ENCODE data around the gene FNDC1.

Gene FNDC1

DNA sequence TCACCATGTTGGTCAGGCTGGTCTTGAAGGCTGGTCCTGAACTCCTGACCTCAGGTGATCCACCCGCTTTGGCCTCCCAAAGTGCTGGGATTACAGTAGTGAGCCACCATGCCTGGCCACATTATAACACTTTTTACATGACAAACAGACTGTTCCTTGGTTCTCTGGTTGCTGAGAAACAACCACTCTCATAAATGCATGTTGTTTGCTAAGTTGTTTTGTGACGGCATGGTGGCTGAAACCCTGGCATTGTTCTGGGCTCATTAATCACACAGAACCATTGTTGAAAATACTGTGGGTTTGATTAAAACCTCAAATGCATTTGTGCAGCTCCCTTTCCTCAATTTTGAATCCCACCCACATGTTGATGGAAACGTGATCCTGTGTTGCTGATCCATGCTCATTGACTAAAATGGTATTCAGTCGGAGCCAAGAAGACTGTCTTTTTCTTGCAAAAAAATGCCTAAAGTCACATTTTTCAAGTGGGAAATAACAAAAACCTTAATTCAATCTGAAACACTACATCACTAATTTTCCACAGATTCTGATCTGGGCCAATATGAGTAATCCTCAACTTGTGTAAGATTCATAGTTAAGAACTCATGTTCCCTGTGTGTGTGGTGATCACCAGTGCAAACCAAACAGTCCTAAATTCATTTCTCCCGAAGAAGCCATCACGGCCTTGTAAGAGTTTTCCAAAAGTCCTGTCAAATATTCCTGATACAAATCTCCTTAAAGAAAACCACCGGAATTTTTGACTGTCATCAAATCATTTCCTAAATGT, 132.8 kb downstream of the FNDC1 start:
- no peak for TF ChIP-seq POLR2AphosphoS5 (IDR thresholded peaks at IDR 0.05; ENCODE audit: low read depth, low read length)

DNA sequence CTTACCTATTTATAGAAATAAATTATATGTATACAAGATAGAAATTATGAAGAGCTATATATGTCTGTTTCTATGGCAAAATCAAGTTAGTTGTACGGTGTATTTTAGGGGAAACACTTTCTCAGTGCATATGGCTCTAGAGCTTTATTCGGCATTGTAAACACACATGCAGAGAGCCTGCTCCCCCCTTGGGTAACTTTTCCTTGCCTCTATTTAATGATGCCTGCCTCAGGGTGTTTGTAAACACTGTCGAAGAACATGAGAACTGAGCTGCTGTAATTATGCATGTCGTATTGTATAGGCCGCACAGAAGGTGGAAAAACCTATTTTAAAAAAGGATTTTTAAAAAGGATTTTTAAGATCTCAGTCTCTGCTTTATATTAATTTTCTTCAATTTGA, 133.4 kb downstream of the FNDC1 start:
- TF ChIP-seq SIN3A (IDR thresholded peaks at IDR 0.05; ENCODE audit: borderline replicate concordance, insufficient read depth, low read length) (no peak), TAF1 (IDR thresholded peaks at IDR 0.05; ENCODE audit: borderline replicate concordance, insufficient read depth, low read length) (no peak), POLR2AphosphoS5 (IDR thresholded peaks at IDR 0.05; ENCODE audit: low read depth, low read length) (no peak), FOXP2 (optimal IDR thresholded peaks at IDR 0.05; ENCODE audit: borderline replicate concordance, extremely low read depth, extremely low read length, insufficient read depth) (no peak)
- TF ChIP-seq, protein P1, sequence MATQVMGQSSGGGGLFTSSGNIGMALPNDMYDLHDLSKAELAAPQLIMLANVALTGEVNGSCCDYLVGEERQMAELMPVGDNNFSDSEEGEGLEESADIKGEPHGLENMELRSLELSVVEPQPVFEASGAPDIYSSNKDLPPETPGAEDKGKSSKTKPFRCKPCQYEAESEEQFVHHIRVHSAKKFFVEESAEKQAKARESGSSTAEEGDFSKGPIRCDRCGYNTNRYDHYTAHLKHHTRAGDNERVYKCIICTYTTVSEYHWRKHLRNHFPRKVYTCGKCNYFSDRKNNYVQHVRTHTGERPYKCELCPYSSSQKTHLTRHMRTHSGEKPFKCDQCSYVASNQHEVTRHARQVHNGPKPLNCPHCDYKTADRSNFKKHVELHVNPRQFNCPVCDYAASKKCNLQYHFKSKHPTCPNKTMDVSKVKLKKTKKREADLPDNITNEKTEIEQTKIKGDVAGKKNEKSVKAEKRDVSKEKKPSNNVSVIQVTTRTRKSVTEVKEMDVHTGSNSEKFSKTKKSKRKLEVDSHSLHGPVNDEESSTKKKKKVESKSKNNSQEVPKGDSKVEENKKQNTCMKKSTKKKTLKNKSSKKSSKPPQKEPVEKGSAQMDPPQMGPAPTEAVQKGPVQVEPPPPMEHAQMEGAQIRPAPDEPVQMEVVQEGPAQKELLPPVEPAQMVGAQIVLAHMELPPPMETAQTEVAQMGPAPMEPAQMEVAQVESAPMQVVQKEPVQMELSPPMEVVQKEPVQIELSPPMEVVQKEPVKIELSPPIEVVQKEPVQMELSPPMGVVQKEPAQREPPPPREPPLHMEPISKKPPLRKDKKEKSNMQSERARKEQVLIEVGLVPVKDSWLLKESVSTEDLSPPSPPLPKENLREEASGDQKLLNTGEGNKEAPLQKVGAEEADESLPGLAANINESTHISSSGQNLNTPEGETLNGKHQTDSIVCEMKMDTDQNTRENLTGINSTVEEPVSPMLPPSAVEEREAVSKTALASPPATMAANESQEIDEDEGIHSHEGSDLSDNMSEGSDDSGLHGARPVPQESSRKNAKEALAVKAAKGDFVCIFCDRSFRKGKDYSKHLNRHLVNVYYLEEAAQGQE (IDR thresholded peaks at IDR 0.05; ENCODE audit: insufficient read depth in 1 of 2, low read depth in 2 of 2, low read length in 2 of 2), result no peak

DNA sequence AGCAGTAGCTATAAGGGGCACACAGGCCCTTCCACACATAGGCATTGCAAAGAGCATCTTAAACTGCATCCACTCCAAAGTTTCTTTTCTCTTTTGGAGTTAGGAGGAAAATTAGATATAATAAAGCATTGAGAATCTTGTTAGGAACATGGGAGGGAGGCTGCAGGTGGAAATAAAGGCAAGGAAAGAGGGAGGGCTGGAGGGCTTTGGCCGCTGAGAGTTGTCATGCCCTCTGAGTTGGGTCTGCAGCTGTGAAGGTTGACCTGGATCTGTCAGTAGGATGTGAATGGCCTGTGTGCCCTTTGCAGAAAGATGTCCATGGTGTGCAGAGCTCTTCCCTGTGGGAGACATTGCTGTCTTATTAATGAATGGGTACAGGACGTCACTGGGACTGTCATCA, 134.0 kb downstream of the FNDC1 start:
- TF ChIP-seq SIN3A (IDR thresholded peaks at IDR 0.05; ENCODE audit: borderline replicate concordance, insufficient read depth, low read length), result no peak
- TF ChIP-seq FOXP2 (optimal IDR thresholded peaks at IDR 0.05; ENCODE audit: borderline replicate concordance, extremely low read depth, extremely low read length, insufficient read depth), result no peak
- no peak for TF ChIP-seq POLR2AphosphoS5 (IDR thresholded peaks at IDR 0.05; ENCODE audit: low read depth, low read length)
- TF ChIP-seq, protein P1 (IDR thresholded peaks at IDR 0.05; ENCODE audit: insufficient read depth in 1 of 2, low read depth in 2 of 2, low read length in 2 of 2), result no peak
- no peak for TF ChIP-seq TAF1 (IDR thresholded peaks at IDR 0.05; ENCODE audit: borderline replicate concordance, insufficient read depth, low read length)

DNA sequence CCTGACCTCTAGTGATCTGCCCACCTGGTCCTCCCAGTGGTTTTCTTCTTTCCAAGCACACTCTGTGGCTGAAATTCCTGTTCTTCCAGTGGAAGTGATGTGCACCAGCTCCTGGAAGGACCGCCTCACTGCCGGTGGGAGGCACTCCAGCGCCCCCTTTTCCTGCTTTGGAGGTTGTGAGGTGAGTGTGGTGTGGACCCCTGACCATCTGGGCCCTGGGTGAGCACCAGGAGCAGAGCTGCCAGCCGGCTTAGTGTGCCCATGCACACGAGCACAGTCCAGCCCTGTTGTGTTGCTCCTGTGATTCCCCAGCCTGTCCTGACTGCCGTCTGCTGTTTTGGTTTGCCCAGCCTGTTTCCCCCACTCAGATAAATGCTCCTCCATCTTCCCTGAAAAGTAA, 134.6 kb downstream of the FNDC1 start:
- no peak for TF ChIP-seq POLR2AphosphoS5 (IDR thresholded peaks at IDR 0.05; ENCODE audit: low read depth, low read length)
- TF ChIP-seq, protein P1 (IDR thresholded peaks at IDR 0.05; ENCODE audit: insufficient read depth in 1 of 2, low read depth in 2 of 2, low read length in 2 of 2), result no peak
- TF ChIP-seq FOXP2 (optimal IDR thresholded peaks at IDR 0.05; ENCODE audit: borderline replicate concordance, extremely low read depth, extremely low read length, insufficient read depth), result no peak
- no peak for TF ChIP-seq SIN3A (IDR thresholded peaks at IDR 0.05; ENCODE audit: borderline replicate concordance, insufficient read depth, low read length)
- TF ChIP-seq TAF1 (IDR thresholded peaks at IDR 0.05; ENCODE audit: borderline replicate concordance, insufficient read depth, low read length), result no peak

DNA sequence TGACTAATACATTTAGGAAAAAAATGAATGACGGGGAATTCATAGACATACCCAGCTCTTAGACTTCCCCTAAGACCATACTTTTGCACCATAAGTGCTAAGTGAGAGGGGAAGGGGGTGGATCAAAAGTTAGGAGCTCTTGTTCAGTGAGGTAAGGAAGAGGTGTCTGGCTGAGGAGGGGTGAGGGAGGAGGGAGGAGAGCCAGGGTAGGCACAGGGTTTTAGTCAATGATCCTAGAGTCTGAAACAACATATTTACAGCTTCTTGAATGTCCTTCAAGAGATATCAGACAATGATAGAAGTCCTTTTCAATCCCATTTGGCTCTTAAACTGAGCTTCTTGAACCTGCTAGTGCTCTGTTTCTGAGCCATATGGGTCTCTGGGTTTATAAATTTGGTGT, 135.4 kb downstream of the FNDC1 start:
- no peak for TF ChIP-seq SIN3A (IDR thresholded peaks at IDR 0.05; ENCODE audit: borderline replicate concordance, insufficient read depth, low read length)

DNA sequence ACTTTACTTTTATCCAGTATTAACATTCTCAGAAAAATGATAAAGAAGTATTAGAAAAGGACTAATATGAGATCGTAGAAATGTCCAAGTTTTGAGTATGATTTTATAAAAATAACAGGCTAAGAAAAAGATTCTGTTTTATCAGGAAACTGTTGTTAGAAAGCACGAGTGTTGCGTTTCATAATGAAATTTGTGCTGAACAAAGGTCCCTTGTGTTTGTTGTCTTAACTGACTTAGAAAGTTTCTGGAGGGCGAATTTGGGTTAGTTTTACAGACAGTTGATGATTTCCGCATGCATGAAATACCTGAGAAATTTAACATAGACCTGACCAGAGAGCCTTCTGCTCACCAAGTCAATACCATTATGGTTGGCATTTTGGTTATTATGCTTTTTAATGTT, 136.0 kb downstream of the FNDC1 start:
- TF ChIP-seq POLR2AphosphoS5 (IDR thresholded peaks at IDR 0.05; ENCODE audit: low read depth, low read length) (no peak), TAF1 (IDR thresholded peaks at IDR 0.05; ENCODE audit: borderline replicate concordance, insufficient read depth, low read length) (no peak), SIN3A (IDR thresholded peaks at IDR 0.05; ENCODE audit: borderline replicate concordance, insufficient read depth, low read length) (no peak), FOXP2 (optimal IDR thresholded peaks at IDR 0.05; ENCODE audit: borderline replicate concordance, extremely low read depth, extremely low read length, insufficient read depth) (no peak)
- TF ChIP-seq, protein P1 (IDR thresholded peaks at IDR 0.05; ENCODE audit: insufficient read depth in 1 of 2, low read depth in 2 of 2, low read length in 2 of 2), result no peak

Data from PFSK-1 (cell line).